ENCODE measurements around the gene SNTG2.
"Not testable (repeated sequence)": the region's sequence is repeated elsewhere in the genome, so short reads cannot be mapped to it uniquely, and the experiment has no call there.

Gene SNTG2

DNA sequence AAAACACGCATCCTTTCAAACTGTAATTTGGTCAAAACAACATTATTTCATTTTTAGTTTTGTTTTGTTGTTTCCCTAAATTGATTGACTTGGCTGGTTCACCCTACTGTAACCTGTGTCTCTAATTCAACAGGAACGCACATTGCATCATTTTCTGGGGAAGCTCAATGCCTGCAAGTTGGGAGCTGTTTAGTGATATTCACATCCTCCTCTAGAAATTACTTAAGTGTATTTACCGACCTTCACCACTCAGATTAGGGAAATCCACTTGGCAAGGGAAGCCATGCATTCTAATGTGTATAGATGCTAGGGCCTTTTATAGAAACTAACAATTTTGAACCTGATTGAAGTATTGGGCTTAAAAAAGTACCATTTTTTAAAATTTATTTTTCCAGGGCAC, 455.3 kb downstream of the SNTG2 start:
- DNase-seq (ENCODE audit: low read depth in 2 of 3, low spot score in 1 of 3): no peak

DNA sequence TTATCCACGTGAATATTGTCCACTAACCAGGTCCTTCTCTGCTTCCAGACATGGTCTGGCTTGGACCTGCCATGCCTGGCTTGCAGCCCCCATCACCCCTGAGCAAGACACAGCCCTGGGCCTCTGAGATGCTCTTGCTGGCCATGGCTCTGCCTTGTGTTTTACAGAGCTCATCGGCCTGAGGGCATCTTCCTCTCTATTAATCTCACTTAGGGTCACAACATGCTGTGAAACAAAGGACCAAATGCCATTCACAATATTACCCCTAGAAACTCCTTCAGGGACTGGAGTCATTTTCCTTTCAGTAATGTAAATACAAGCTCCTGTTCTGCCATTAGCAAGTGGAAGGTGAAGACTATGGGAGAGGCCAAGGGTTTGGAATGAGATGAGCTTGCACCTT, 455.8 kb downstream of the SNTG2 start:
- no peak for DNase-seq (ENCODE audit: low read depth in 2 of 3, low spot score in 1 of 3)

DNA sequence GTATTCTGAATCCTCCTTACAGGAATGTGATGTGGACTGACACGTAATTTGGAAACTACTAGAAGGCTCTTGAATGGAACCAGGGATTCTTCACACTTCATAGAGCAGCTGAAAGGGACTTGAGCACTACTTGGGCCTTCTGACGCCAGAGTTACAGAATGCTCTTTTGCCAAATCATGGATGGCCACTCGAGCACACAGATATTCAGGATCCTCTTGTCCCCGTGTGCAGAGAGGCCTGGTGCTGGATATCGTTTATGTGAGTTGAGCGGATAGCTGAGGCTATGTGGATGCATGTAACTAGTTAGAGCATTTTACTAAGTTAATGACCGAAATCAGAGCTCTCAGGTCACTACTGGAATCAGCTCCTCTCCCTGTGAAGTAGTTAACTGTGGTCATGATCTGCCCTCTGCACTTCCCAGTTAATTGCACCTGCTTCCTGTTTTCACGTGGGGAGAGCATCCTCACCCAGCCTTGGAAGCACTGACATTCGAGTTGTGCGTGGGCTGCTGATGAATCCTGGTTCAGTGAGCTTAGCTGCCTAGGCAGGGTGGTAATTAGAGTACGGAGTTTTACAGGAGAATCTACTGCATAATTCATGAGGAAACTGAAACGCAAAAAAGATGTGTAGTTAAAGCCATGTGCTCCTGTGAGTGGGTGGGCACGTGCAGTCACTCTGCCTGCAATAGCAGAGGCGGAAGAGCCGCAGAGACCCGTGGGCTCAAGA, 457.5 kb downstream of the SNTG2 start:
- DNase-seq (ENCODE audit: low read depth in 2 of 3, low spot score in 1 of 3): no peak

GRCh38 chr2:1413156-1413710, 462.6 kb downstream of the SNTG2 start, which contains the start of gene TPO:
TPO (plus strand) TSS chr2:1413463; CDS start chr2:1414409, 946 bp downstream.
- no peak for DNase-seq (ENCODE audit: low read depth in 2 of 3, low spot score in 1 of 3)

GRCh38 chr2:1414121-1414520, 463.5 kb downstream of the SNTG2 start:
- no peak for DNase-seq (ENCODE audit: low read depth in 2 of 3, low spot score in 1 of 3)

GRCh38 chr2:1414901-1415300, 464.3 kb downstream of the SNTG2 start:
- DNase-seq (ENCODE audit: low read depth in 2 of 3, low spot score in 1 of 3): not testable (repeated sequence)

GRCh38 chr2:1415501-1415900, 464.9 kb downstream of the SNTG2 start:
- DNase-seq (ENCODE audit: low read depth in 2 of 3, low spot score in 1 of 3): no peak

Measured in stimulated activated CD4-positive, alpha-beta T cell treated with anti-CD3 and anti-CD28 coated beads, Interleukin-12 subunit alpha, Interleukin-12 subunit beta, amount 100 ng/mL, for 48 hours (primary cell).